Measurements from ENCODE around the gene SLC27A6. TPM values are rescaled to one million over a fixed set of nuclear protein-coding genes. Genes with fewer than 3 reads are reported as not detected.

SLC27A6 gene
- total and polyA plus RNA-seq, 11 donors = 9.0 to 95.1 (median 31.5) TPM

DNA sequence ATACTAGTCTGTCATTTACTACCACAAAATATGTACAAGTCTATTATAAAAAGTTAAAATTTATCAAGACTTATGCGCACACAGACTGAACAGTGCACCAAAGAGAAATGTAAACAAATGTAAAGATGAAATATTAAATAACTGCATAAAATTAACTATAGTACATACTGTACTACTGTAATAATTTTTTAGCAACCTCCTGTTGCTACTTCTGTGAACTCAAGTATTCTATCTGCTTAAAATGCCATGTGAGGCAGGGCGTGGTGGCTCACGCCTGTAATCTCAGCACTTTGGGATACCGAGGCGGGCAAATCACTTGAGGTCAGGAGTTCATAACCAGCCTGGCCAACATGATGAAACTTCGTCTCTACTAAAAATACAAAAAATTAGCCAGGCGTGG is 115.5 kb downstream of the SLC27A6 start:
- intact Hi-C loops (cut with DNase I) = no loop called here
- Histone ChIP-seq H3K4me1 (peaks cover 0 to 5% (median 0%) of the 10 kb centered on the region in 12 donors), H3K27me3 (no peaks in the 10 kb centered on the region), H3K36me3 (no peaks in the 10 kb centered on the region), H3K9me3 (no peaks in the 10 kb centered on the region), H3K27ac (no peak overlapping the region), H3K4me3 (no peak overlapping the region)
- TF ChIP-seq, protein P1, sequence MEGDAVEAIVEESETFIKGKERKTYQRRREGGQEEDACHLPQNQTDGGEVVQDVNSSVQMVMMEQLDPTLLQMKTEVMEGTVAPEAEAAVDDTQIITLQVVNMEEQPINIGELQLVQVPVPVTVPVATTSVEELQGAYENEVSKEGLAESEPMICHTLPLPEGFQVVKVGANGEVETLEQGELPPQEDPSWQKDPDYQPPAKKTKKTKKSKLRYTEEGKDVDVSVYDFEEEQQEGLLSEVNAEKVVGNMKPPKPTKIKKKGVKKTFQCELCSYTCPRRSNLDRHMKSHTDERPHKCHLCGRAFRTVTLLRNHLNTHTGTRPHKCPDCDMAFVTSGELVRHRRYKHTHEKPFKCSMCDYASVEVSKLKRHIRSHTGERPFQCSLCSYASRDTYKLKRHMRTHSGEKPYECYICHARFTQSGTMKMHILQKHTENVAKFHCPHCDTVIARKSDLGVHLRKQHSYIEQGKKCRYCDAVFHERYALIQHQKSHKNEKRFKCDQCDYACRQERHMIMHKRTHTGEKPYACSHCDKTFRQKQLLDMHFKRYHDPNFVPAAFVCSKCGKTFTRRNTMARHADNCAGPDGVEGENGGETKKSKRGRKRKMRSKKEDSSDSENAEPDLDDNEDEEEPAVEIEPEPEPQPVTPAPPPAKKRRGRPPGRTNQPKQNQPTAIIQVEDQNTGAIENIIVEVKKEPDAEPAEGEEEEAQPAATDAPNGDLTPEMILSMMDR (IDR thresholded peaks at IDR 0.05) = no peak
- TF ChIP-seq POLR2A (IDR thresholded peaks at IDR 0.05) = no peak
- DNase-seq = no peak
- no peak for ATAC-seq
- WGBS, 4 donors = 81 to 90% (median 86%) methylated on average over 7 of the region's 7 CpGs

DNA sequence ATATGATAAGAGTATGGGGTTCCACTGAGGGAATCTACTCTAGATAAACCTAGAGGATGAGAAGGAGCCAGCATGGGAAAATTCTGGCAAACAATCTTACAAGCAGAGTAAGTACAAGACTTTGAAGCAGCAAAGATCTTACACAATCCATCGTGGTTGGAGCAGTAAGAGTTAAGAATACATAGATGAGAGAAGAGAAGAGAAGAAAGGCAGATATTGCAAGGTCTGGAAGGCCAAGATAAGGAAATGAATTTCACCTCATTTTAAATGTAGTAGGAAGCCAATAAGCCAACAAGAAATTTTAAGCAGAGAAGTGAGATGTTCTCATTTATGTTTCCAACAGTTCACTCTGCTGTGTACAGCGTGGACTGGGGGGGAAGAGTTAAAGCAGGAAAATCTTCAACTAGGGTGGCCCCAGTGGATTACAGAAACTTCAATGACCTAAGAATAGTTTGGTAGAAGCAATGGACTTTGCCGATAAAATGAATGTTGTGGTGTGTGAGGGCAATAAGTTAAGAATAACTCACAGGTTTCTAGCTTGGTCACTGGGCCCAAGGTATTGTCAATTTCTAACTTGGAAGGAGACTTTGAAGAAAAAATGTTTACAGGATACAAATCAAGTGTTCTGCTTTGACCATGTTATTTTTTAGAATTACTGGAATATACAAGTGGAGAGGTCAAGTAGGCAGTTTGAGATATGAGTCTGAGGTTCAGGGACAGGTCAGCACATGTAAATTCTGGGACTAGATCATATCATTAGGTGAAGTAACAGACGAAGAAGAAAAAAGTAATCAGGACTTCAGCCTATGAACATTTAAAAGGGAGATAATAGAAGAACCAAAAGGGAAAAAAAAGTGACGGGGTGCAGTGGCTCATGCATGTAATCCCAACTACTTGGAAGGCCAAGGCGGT is 117.2 kb downstream of the SLC27A6 start:
- TF ChIP-seq POLR2A (IDR thresholded peaks at IDR 0.05) = no peak
- TF ChIP-seq, protein P1 (IDR thresholded peaks at IDR 0.05) = no peak

More for the DNA sequence above, 117.2 kb downstream of the SLC27A6 start:
- DNase-seq = no peak
- intact Hi-C loops (cut with DNase I) = no loop called here
- ATAC-seq = no peak
- Histone ChIP-seq H3K27ac (no peak overlapping the region), H3K4me3 (no peak overlapping the region), H3K36me3 (no peaks in the 10 kb centered on the region), H3K9me3 (no peaks in the 10 kb centered on the region), H3K4me1 (peaks cover 0 to 5% (median 0%) of the 10 kb centered on the region in 12 donors), H3K27me3 (no peaks in the 10 kb centered on the region)
- 78 to 84% (median 81%) methylated on average over 6 of the region's 6 CpGs for WGBS, 4 donors

Other genes with a start within 250 kb of the SLC27A6 start
- 10 to 100 TPM; 44.8 to 98.6 (median 73.8) TPM for gene ISOC1, start 129.3 kb downstream of the SLC27A6 start, total RNA-seq
- gene ISOC1, start 129.3 kb downstream of the SLC27A6 start, polyA plus RNA-seq = 10 to 100 TPM; 42.3 to 48.9 TPM